ENCODE results near the gene PRPF40A. TPM values are rescaled to one million over a fixed set of nuclear protein-coding genes. Genes with fewer than 3 reads are reported as not detected.

PRPF40A gene
- total and polyA plus RNA-seq, 2 experiments from 2014 or later: 254 to 261 TPM

GRCh38 chr2:152706477-152707021 is 10.7 kb downstream of the PRPF40A start:
- no peaks in the 10 kb centered on the region for H3F3A ChIP-seq (replicated peaks; ENCODE audit: low read depth)
- no peaks in the 10 kb centered on the region for H3K9me2 ChIP-seq (ENCODE audit: insufficient read depth)
- TF ChIP-seq ETS1 (IDR thresholded peaks at IDR 0.05) (no peak), STAT1 (IDR thresholded peaks at IDR 0.05; ENCODE audit: unreplicated experiment) (no peak), ZNF331 (CRISPR knock-in tag; IDR thresholded peaks at IDR 0.05; ENCODE audit: low read depth) (no peak)
- peaks cover 77% of the 10 kb centered on the region for H3K36me3 Mint-ChIP-seq (ENCODE audit: low read depth)
- H3K27ac ChIP-seq (ENCODE audit: low read depth): no peak overlapping the region
- ATAC-seq: no peak
- peaks cover 8% of the 10 kb centered on the region; the same call in 2 of the 3 replicates for H3K9me3 Mint-ChIP-seq
- peaks cover 35% of the 10 kb centered on the region for H3K4me1 Mint-ChIP-seq
- H3K4me3 Mint-ChIP-seq: no peak overlapping the region
- H3K4me2 ChIP-seq: no peak overlapping the region
- no peak overlapping the region for H3K4me3 ChIP-seq
- peaks cover 100% of the 10 kb centered on the region for H3K79me2 ChIP-seq (replicated peaks; ENCODE audit: insufficient read depth)
- peaks cover 5% of the 10 kb centered on the region; the same call in 1 of the 2 replicates for H3K36me3 ChIP-seq (ENCODE audit: insufficient read depth)
- H3K4me1 ChIP-seq (ENCODE audit: insufficient read depth): peaks cover 2% of the 10 kb centered on the region; the same call in 1 of the 2 replicates
- H3K27me3 ChIP-seq (ENCODE audit: insufficient read depth): no peaks in the 10 kb centered on the region
- no peak for DNase-seq (ENCODE audit: low spot score)
- peaks cover 78% of the 10 kb centered on the region for H4K20me1 ChIP-seq (replicated peaks; ENCODE audit: insufficient read depth)
- peaks cover 4% of the 10 kb centered on the region for H3K27me3 Mint-ChIP-seq (ENCODE audit: insufficient read depth, low read depth, poor library complexity)
- peak overlapping the region; percentile 60; the same call in 1 of the 2 replicates for H3K27ac Mint-ChIP-seq
- H2AFZ ChIP-seq: no peak overlapping the region

- H4K20me1 ChIP-seq (replicated peaks; ENCODE audit: insufficient read depth): peaks cover 44% of the 10 kb centered on the region
- H3K4me3 Mint-ChIP-seq: no peak overlapping the region
Observed at GRCh38 chr2:152701198-152701597, 16.1 kb downstream of the PRPF40A start.

More at GRCh38 chr2:152701198-152701597, 16.1 kb downstream of the PRPF40A start:
- H2AFZ ChIP-seq: no peak overlapping the region
- 0 out of 2 replicates have a peak overlapping the region, but pooled peaks have one; percentile 48 for H3K27ac ChIP-seq (ENCODE audit: low read depth)
- Mint-ChIP-seq H3K27ac (peak overlapping the region; percentile 86), H3K4me1 (peaks cover 29% of the 10 kb centered on the region), H3K27me3 (ENCODE audit: insufficient read depth, low read depth, poor library complexity) (peaks cover 3% of the 10 kb centered on the region), H3K36me3 (ENCODE audit: low read depth) (peaks cover 48% of the 10 kb centered on the region), H3K9me3 (peaks cover 13% of the 10 kb centered on the region; the same call in 2 of the 3 replicates)
- DNase-seq (ENCODE audit: low spot score) (no peak), ATAC-seq (no peak)
- H3K4me3 ChIP-seq: no peak overlapping the region
- H3K4me2 ChIP-seq: no peak overlapping the region
- 0 out of 2 replicates have a peak, but pooled peaks cover 5% of the 10 kb centered on the region for H3K36me3 ChIP-seq (ENCODE audit: insufficient read depth)
- no peaks in the 10 kb centered on the region for H3K27me3 ChIP-seq (ENCODE audit: insufficient read depth)
- H3K4me1 ChIP-seq (ENCODE audit: insufficient read depth): no peaks in the 10 kb centered on the region; the same call in 1 of the 2 replicates
- H3K79me2 ChIP-seq (replicated peaks; ENCODE audit: insufficient read depth): peaks cover 100% of the 10 kb centered on the region
- no peak for TF ChIP-seq ZNF462 (CRISPR knock-in tag; IDR thresholded peaks at IDR 0.05)
- TF ChIP-seq JUNB (IDR thresholded peaks at IDR 0.05; ENCODE audit: unreplicated experiment): no peak
- TF ChIP-seq ZNF114 (CRISPR knock-in tag; IDR thresholded peaks at IDR 0.05): no peak
- TF ChIP-seq CTCF (conservative IDR thresholded peaks at IDR 0.05; ENCODE audit: low read depth in 2 of 2): no peak
- no peak for TF ChIP-seq REST (IDR thresholded peaks at IDR 0.05; ENCODE audit: unreplicated experiment)
- TF ChIP-seq STAT1 (IDR thresholded peaks at IDR 0.05; ENCODE audit: unreplicated experiment): no peak
- H3F3A ChIP-seq (replicated peaks; ENCODE audit: low read depth): no peaks in the 10 kb centered on the region
- H3K9me2 ChIP-seq (ENCODE audit: insufficient read depth): no peaks in the 10 kb centered on the region
